SK-N-SH (cell line): ENCODE measurements around the gene R3HDM2. TPM values are rescaled to one million over a fixed set of nuclear protein-coding genes. Genes with fewer than 3 reads are reported as not detected.

ENCODE experiments used
- CTCF ChIA-PET: fragments of 300-600, 350-600 bp; formaldehyde crosslinking; extraction: SDS; loops from one replicate; lab custom pipeline; 2021; lab: Yijun Ruan, JAX
- POLR2A ChIA-PET: fragments of 350-600 bp; sonication (Branson Sonifier 250); formaldehyde crosslinking; extraction: SDS; loops from one replicate; lab custom pipeline; 2020; ENCODE audit warnings: antibody characterized with exemption, inconsistent platforms; lab: Yijun Ruan, JAX
- DNase-seq: peaks from one replicate; pipeline ENCODE4 v3.0.0; 2012
- H2AFZ ChIP-seq: fragments of 200-600 bp; sonication (generic); 2 replicates; pipeline ENCODE4 v1.8.1; 2016; ENCODE audit warnings: antibody characterized with exemption, mild to moderate bottlenecking, low read depth
- H3F3A ChIP-seq: fragments of 200-600 bp; sonication (generic); replicated peaks from 2 replicates; pipeline ENCODE3; 2016; ENCODE audit warnings: antibody characterized with exemption, mild to moderate bottlenecking; ENCODE audit not compliant: insufficient read depth
- H3K27ac ChIP-seq, 2 experiments: fragments of 200-500 bp in 1 of 2; fragments of 200-600 bp in 1 of 2; sonication (Bioruptor generic) in 1 of 2; sonication (generic), shearing (Covaris generic) in 1 of 2; 2 replicates each; pipeline versions ENCODE4 v1.5.1 to v1.6.1; 2014 to 2016; ENCODE audit warnings: low read depth in 2 of 2, inconsistent platforms in 1 of 2, low read length in 1 of 2, mild to moderate bottlenecking in 1 of 2, mixed read lengths in 1 of 2
- H3K27me3 ChIP-seq: fragments of 200-600 bp; sonication (generic), shearing (Covaris generic); 2 replicates; pipeline ENCODE4 v1.6.1; 2016; ENCODE audit warnings: mixed run types; ENCODE audit not compliant: insufficient read depth
- H3K36me3 ChIP-seq, 2 experiments: fragments of 200-500 bp in 1 of 2; fragments of 200-600 bp in 1 of 2; sonication (Bioruptor generic) in 1 of 2; sonication (generic) in 1 of 2; replicated peaks in 1 of 2; 2 replicates each; pipeline versions ENCODE3 to v1.5.1; 2014 to 2016; ENCODE audit warnings: low read length in 1 of 2, mild to moderate bottlenecking in 1 of 2; ENCODE audit not compliant: insufficient read depth in 2 of 2, control insufficient read depth in 1 of 2
- H3K4me1 ChIP-seq, 2 experiments: fragments of 200-500 bp in 1 of 2; fragments of 200-600 bp in 1 of 2; sonication (Bioruptor generic) in 1 of 2; sonication (generic), shearing (Covaris generic) in 1 of 2; 2 replicates each; pipeline versions ENCODE4 v1.5.1 to v1.6.1; 2014 to 2016; ENCODE audit warnings: low read depth in 1 of 2, low read length in 1 of 2, mixed run types in 1 of 2; ENCODE audit not compliant: insufficient read depth in 2 of 2, control insufficient read depth in 1 of 2
- H3K4me2 ChIP-seq: fragments of 200-600 bp; sonication (generic), shearing (Covaris generic); 2 replicates; pipeline ENCODE4 v1.6.1; 2017; ENCODE audit warnings: mixed run types
- H3K4me3 ChIP-seq, 2 experiments: fragments of 200-500 bp in 1 of 2; fragments of 200-600 bp in 1 of 2; sonication (Bioruptor generic) in 1 of 2; sonication (generic), shearing (Covaris generic) in 1 of 2; 2 replicates each; pipeline versions ENCODE4 v1.5.1 to v1.8.1; 2014 to 2016; ENCODE audit warnings: low read depth in 2 of 2, inconsistent platforms in 1 of 2, low read length in 1 of 2, mild to moderate bottlenecking in 1 of 2, mixed read lengths in 1 of 2, moderate library complexity in 1 of 2
- H3K79me2 ChIP-seq: fragments of 200-600 bp; sonication (generic); 2 replicates; pipeline ENCODE4 v1.8.1; 2017; ENCODE audit warnings: mild to moderate bottlenecking; ENCODE audit not compliant: insufficient read depth
- H3K9ac ChIP-seq: fragments of 200-600 bp; sonication (generic); 2 replicates; pipeline ENCODE4 v1.6.1; 2017; ENCODE audit warnings: mixed run types
- H3K9me2 ChIP-seq: fragments of 200-600 bp; sonication (generic); 2 replicates; pipeline ENCODE4 v1.6.1; 2017; ENCODE audit warnings: mixed run types
- H3K9me3 ChIP-seq: fragments of 200-600 bp; sonication (generic); 2 replicates; pipeline ENCODE4 v1.6.1; 2017; ENCODE audit warnings: mixed run types, mild to moderate bottlenecking, moderate library complexity
- H4K20me1 ChIP-seq: fragments of 200-600 bp; sonication (generic); 2 replicates; pipeline ENCODE4 v1.6.1; 2017; ENCODE audit warnings: mild to moderate bottlenecking, mixed run types; ENCODE audit not compliant: insufficient read depth
- EP300 ChIP-seq, 2 experiments: IDR thresholded peaks; 2 replicates each; pipeline versions ENCODE4 v1.4.0 to v1.6.1; 2012; ENCODE audit warnings: borderline replicate concordance in 1 of 2, low read depth in 1 of 2, low read length in 1 of 2
- FOXJ3 ChIP-seq: sonication (generic); formaldehyde crosslinking; IDR thresholded peaks from 2 replicates; pipeline ENCODE4 v1.5.1; 2020; ENCODE audit warnings: mild to moderate bottlenecking, missing genetic modification reagents
- FOXM1 ChIP-seq: IDR thresholded peaks from 2 replicates; pipeline ENCODE4 v1.4.0; 2012; ENCODE audit warnings: low read depth, mild to moderate bottlenecking
- GABPA ChIP-seq: IDR thresholded peaks from 2 replicates; pipeline ENCODE4 v1.4.0; 2012; ENCODE audit warnings: low read depth, mild to moderate bottlenecking
- NFIC ChIP-seq: IDR thresholded peaks from 2 replicates; pipeline ENCODE4 v1.4.0; 2012; ENCODE audit warnings: borderline replicate concordance
- POLR2AphosphoS5 ChIP-seq: IDR thresholded peaks from 2 replicates; pipeline ENCODE4 v1.6.1; 2012; ENCODE audit warnings: low read depth, low read length
- RAD21 ChIP-seq: IDR thresholded peaks from 2 replicates; pipeline ENCODE4 v1.6.1; 2012; ENCODE audit warnings: mild to moderate bottlenecking, low read length
- RCOR1 ChIP-seq: fragments of 150-350 bp; IDR thresholded peaks from 2 replicates; pipeline ENCODE4 v1.6.1; 2017; ENCODE audit warnings: antibody characterized with exemption, low read length
- RXRA ChIP-seq: IDR thresholded peaks from 2 replicates; pipeline ENCODE4 v1.4.0; 2012; ENCODE audit warnings: low read depth, mild to moderate bottlenecking, borderline replicate concordance
- TAF1 ChIP-seq: IDR thresholded peaks from 2 replicates; pipeline ENCODE4 v1.6.1; 2012; ENCODE audit warnings: low read depth, mild to moderate bottlenecking, low read length, moderate library complexity, borderline replicate concordance
- TCF12 ChIP-seq: IDR thresholded peaks from 2 replicates; pipeline ENCODE4 v1.4.0; 2012
- TEAD4 ChIP-seq: IDR thresholded peaks from 2 replicates; pipeline ENCODE4 v1.4.0; 2012; ENCODE audit warnings: mild to moderate bottlenecking, borderline replicate concordance; ENCODE audit not compliant: insufficient read depth
- WGBS: methylation state at CpG from one replicate; pipeline ENCODE4 v1.1.6; 2017; ENCODE audit warnings: low lambda C conversion rate; 5-methylcytosine and 5-hydroxymethylcytosine counted together
- polyA plus RNA-seq, 3 experiments: library from polyadenylated mRNA; depleted of rRNA; stranded (reverse); fragments of >200 nt; gene quantifications; 2 replicates each; pipeline ENCODE4 v1.2.3, GENCODE V29; 2012
- TF ChIP-seq, protein P1 (sequence below): IDR thresholded peaks from 2 replicates; pipeline ENCODE4 v1.6.1; 2012; ENCODE audit warnings: mild to moderate bottlenecking, low read depth, low read length, moderate library complexity
- TF ChIP-seq, protein P2 (sequence below): fragments of 150-350 bp; IDR thresholded peaks from 2 replicates; pipeline ENCODE4 v1.6.1; 2017; ENCODE audit warnings: antibody characterized with exemption, low read length, low read depth, borderline replicate concordance
- TF ChIP-seq, protein P3 (sequence below): IDR thresholded peaks from 2 replicates; pipeline ENCODE4 v1.4.0; 2012; ENCODE audit warnings: low read depth, borderline replicate concordance
- TF ChIP-seq, protein P4 (sequence below): IDR thresholded peaks from 2 replicates; pipeline ENCODE4 v1.4.0; 2012; ENCODE audit warnings: low read depth
- TF ChIP-seq, protein P5 (sequence below): fragments of 200-600 bp; sonication (generic); IDR thresholded peaks from 2 replicates; pipeline ENCODE4 v1.6.1; 2017; ENCODE audit warnings: antibody characterized with exemption, mild to moderate bottlenecking, moderate library complexity

R3HDM2 gene
- polyA plus RNA-seq, 1 of the 3 experiments (the other 2 are of a cell fraction): 23.1 TPM

DNA sequence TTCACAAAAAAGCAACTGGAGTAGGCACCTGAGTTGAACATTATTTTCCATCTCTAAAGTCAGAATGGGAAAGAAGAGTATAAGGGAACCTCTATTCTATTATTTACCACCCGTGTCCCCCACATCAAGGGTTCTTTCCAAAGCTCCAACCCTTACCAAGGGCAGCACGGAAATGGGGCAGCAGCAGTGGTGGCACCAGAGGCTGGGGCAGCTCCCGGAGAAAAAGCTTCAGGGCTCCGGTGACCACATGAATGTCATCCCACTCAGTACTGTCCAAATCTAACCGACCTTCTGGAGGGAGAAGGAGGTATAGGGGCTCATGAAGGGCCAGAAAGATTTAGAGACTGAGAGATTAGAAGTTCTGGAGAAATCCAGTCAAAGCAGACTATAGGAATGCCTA lies 43.0 kb upstream of the R3HDM2 start:
- Histone ChIP-seq H2AFZ (no peak overlapping the region), H3K27ac (no peak overlapping the region), H3K9ac (no peak overlapping the region), H3K9me3 (no peaks in the 10 kb centered on the region), H3K79me2 (no peaks in the 10 kb centered on the region), H3F3A (no peaks in the 10 kb centered on the region), H3K27me3 (peaks cover 76% of the 10 kb centered on the region), H3K4me3 (no peak overlapping the region)
- CTCF ChIA-PET: interaction anchor here (0.9 to 4.8 kb wide), 6 partner anchors 13 to 260 kb away, joined by 3 to 67 read pairs (median 4); partner anchors contain the start of genes GLI1 and MARS1
- POLR2A ChIA-PET: no interaction called here
- no peak for DNase-seq
- TF ChIP-seq FOXJ3 (CRISPR knock-in tag) (no peak), TCF12 (no peak), RCOR1 (no peak), TEAD4 (no peak), NFIC (no peak), TAF1 (no peak), POLR2AphosphoS5 (no peak), RAD21 (no peak), GABPA (no peak), FOXM1 (no peak), EP300 (IDR thresholded peaks at IDR 0.05; ENCODE audit: borderline replicate concordance in 1 of 2, low read depth in 1 of 2, low read length in 1 of 2) (no peak), RXRA (no peak)
- TF ChIP-seq, protein P1, sequence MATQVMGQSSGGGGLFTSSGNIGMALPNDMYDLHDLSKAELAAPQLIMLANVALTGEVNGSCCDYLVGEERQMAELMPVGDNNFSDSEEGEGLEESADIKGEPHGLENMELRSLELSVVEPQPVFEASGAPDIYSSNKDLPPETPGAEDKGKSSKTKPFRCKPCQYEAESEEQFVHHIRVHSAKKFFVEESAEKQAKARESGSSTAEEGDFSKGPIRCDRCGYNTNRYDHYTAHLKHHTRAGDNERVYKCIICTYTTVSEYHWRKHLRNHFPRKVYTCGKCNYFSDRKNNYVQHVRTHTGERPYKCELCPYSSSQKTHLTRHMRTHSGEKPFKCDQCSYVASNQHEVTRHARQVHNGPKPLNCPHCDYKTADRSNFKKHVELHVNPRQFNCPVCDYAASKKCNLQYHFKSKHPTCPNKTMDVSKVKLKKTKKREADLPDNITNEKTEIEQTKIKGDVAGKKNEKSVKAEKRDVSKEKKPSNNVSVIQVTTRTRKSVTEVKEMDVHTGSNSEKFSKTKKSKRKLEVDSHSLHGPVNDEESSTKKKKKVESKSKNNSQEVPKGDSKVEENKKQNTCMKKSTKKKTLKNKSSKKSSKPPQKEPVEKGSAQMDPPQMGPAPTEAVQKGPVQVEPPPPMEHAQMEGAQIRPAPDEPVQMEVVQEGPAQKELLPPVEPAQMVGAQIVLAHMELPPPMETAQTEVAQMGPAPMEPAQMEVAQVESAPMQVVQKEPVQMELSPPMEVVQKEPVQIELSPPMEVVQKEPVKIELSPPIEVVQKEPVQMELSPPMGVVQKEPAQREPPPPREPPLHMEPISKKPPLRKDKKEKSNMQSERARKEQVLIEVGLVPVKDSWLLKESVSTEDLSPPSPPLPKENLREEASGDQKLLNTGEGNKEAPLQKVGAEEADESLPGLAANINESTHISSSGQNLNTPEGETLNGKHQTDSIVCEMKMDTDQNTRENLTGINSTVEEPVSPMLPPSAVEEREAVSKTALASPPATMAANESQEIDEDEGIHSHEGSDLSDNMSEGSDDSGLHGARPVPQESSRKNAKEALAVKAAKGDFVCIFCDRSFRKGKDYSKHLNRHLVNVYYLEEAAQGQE: no peak
- TF ChIP-seq, protein P2, sequence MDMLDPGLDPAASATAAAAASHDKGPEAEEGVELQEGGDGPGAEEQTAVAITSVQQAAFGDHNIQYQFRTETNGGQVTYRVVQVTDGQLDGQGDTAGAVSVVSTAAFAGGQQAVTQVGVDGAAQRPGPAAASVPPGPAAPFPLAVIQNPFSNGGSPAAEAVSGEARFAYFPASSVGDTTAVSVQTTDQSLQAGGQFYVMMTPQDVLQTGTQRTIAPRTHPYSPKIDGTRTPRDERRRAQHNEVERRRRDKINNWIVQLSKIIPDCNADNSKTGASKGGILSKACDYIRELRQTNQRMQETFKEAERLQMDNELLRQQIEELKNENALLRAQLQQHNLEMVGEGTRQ: no peak
- TF ChIP-seq, protein P3, sequence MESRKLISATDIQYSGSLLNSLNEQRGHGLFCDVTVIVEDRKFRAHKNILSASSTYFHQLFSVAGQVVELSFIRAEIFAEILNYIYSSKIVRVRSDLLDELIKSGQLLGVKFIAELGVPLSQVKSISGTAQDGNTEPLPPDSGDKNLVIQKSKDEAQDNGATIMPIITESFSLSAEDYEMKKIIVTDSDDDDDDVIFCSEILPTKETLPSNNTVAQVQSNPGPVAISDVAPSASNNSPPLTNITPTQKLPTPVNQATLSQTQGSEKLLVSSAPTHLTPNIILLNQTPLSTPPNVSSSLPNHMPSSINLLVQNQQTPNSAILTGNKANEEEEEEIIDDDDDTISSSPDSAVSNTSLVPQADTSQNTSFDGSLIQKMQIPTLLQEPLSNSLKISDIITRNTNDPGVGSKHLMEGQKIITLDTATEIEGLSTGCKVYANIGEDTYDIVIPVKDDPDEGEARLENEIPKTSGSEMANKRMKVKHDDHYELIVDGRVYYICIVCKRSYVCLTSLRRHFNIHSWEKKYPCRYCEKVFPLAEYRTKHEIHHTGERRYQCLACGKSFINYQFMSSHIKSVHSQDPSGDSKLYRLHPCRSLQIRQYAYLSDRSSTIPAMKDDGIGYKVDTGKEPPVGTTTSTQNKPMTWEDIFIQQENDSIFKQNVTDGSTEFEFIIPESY: no peak
- TF ChIP-seq, protein P4, sequence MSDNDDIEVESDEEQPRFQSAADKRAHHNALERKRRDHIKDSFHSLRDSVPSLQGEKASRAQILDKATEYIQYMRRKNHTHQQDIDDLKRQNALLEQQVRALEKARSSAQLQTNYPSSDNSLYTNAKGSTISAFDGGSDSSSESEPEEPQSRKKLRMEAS: no peak
- TF ChIP-seq, protein P5, sequence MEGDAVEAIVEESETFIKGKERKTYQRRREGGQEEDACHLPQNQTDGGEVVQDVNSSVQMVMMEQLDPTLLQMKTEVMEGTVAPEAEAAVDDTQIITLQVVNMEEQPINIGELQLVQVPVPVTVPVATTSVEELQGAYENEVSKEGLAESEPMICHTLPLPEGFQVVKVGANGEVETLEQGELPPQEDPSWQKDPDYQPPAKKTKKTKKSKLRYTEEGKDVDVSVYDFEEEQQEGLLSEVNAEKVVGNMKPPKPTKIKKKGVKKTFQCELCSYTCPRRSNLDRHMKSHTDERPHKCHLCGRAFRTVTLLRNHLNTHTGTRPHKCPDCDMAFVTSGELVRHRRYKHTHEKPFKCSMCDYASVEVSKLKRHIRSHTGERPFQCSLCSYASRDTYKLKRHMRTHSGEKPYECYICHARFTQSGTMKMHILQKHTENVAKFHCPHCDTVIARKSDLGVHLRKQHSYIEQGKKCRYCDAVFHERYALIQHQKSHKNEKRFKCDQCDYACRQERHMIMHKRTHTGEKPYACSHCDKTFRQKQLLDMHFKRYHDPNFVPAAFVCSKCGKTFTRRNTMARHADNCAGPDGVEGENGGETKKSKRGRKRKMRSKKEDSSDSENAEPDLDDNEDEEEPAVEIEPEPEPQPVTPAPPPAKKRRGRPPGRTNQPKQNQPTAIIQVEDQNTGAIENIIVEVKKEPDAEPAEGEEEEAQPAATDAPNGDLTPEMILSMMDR: no peak
- TF ChIP-seq, all 33 proteins: peak for 0
- Histone ChIP-seq H3K4me1 (peaks cover 0 to 10% of the 10 kb centered on the region in 2 experiments; a peak in 3 of 4 replicates), H3K36me3 (no peaks in the 10 kb centered on the region), H3K4me2 (no peak overlapping the region), H3K9me2 (no peaks in the 10 kb centered on the region), H4K20me1 (no peaks in the 10 kb centered on the region)
- WGBS: 41% methylated on average over 5 of the region's 5 CpGs
